Caco-2 (cell line): ENCODE results near the gene KPNA4. TPM values are rescaled to one million over a fixed set of nuclear protein-coding genes. Genes with fewer than 3 reads are reported as not detected.
"Not testable (repeated sequence)": the region's sequence is repeated elsewhere in the genome, so short reads cannot be mapped to it uniquely, and the experiment has no call there.

Source experiments
- BruUV-seq: library from RNA; stranded (reverse); fragments of 400-500 nt; replicated peaks from 2 replicates; lab custom pipeline; 2021; lab: Mats Ljungman, UMichigan
- CTCF ChIA-PET: fragments of 300-600 bp; sonication (Branson Sonifier 250); formaldehyde crosslinking; loops from one replicate; lab custom pipeline; 2022; ENCODE audit warnings: antibody characterized with exemption; lab: Charles Lee
- POLR2A ChIA-PET: fragments of 300-600 bp; sonication (Branson Sonifier 250); formaldehyde crosslinking; loops from one replicate; lab custom pipeline; 2022; ENCODE audit warnings: antibody characterized with exemption; lab: Charles Lee
- DNase-seq, 2 experiments: peaks; one replicate each; pipeline versions ENCODE4 v3.0.0 to v3.0.0-alpha.2; 2020 to 2022
- H3K27me3 ChIP-seq: replicated peaks from 2 replicates; pipeline ENCODE4 v1.6.0; 2011; ENCODE audit warnings: low read length; ENCODE audit not compliant: control insufficient read depth, insufficient read depth
- H3K36me3 ChIP-seq: 2 replicates; pipeline ENCODE4 v1.5.1; 2011; ENCODE audit warnings: low read length; ENCODE audit not compliant: control insufficient read depth, insufficient read depth
- H3K4me1 ChIP-seq: fragments of 250-450 bp; sonication (Bioruptor Pico); 2 replicates; pipeline ENCODE4 v1.5.1; 2020; ENCODE audit warnings: mild to moderate bottlenecking
- H3K4me3 ChIP-seq: 2 replicates; pipeline ENCODE4 v1.5.1; 2011; ENCODE audit warnings: low read depth, mild to moderate bottlenecking, control low read depth, low read length
- H3K9me3 ChIP-seq: fragments of 250-450 bp; sonication (Bioruptor Pico); 2 replicates; pipeline ENCODE4 v1.5.1; 2020; ENCODE audit warnings: mild to moderate bottlenecking, moderate library complexity
- H3K27ac Mint-ChIP-seq: one replicate; pipeline ENCODE4 v1.8.0; 2022; ENCODE audit warnings: mixed read lengths; ENCODE audit not compliant: unreplicated experiment
- H3K27me3 Mint-ChIP-seq: one replicate; pipeline ENCODE4 v1.8.0; 2022; ENCODE audit warnings: mixed read lengths; ENCODE audit not compliant: insufficient read depth, unreplicated experiment
- H3K36me3 Mint-ChIP-seq: one replicate; pipeline ENCODE4 v1.8.0; 2022; ENCODE audit warnings: mild to moderate bottlenecking, mixed read lengths; ENCODE audit not compliant: insufficient read depth, unreplicated experiment
- H3K4me1 Mint-ChIP-seq: one replicate; pipeline ENCODE4 v1.8.0; 2022; ENCODE audit warnings: low read depth, mixed read lengths; ENCODE audit not compliant: unreplicated experiment
- H3K4me3 Mint-ChIP-seq: one replicate; pipeline ENCODE4 v1.8.0; 2022; ENCODE audit warnings: mild to moderate bottlenecking, moderate library complexity, mixed read lengths; ENCODE audit not compliant: unreplicated experiment
- H3K9me3 Mint-ChIP-seq: one replicate; pipeline ENCODE4 v1.8.0; 2022; ENCODE audit warnings: mixed read lengths; ENCODE audit not compliant: unreplicated experiment
- intact Hi-C: fragments of 100-400 bp; cut with micrococcal nuclease; formaldehyde crosslinking; loops from one replicate; pipeline ENCODE4 v1.10.0; 2022; ENCODE audit not compliant: unreplicated experiment
- total RNA-seq: library from RNA; stranded (reverse); gene quantifications from 2 replicates; pipeline ENCODE4 v1.2.3, GENCODE V29; 2022
- TF ChIP-seq, protein P1 (sequence below), 2 experiments: fragments of 200-600 bp in 1 of 2; IDR thresholded peaks; 1 replicate in 1 of 2; 2 replicates in 1 of 2; pipeline versions ENCODE4 v1.5.1 to v1.8.0; 2011 to 2022; ENCODE audit warnings: antibody characterized with exemption in 1 of 2, control low read depth in 1 of 2, inconsistent platforms in 1 of 2, low read depth in 1 of 2, low read length in 1 of 2, mild to moderate bottlenecking in 1 of 2, moderate library complexity in 1 of 2; ENCODE audit not compliant: insufficient read depth in 1 of 2, severe bottlenecking in 1 of 2, unreplicated experiment in 1 of 2

Gene KPNA4
- total RNA-seq, 1 experiment from 2014 or later, result 60.5 TPM

DNA sequence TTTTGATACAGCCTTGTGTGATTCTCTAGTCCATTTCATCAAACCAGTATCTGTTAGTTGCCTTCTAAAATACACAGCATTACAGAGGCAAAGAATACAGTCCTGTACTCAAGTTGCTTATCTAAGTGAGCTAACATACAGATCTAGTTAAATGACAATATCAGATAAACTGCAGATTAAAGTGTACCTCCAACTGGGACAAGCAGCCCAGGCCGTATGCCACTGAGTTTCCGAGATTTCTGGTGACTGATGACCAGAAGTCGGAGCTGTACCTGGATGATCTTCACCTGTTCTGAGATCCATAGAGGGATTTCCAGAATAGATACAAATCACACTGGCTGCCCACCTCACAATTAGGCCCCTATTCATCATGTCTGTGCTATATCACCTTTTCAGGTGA lies 109.5 kb downstream of the KPNA4 start:
- no peak overlapping the region for H3K27ac Mint-ChIP-seq
- no peaks in the 10 kb centered on the region for H3K9me3 ChIP-seq
- intact Hi-C loops, result no loop called here
- no peaks in the 10 kb centered on the region for H3K4me1 ChIP-seq
- H3K36me3 Mint-ChIP-seq, result no peaks in the 10 kb centered on the region
- peaks cover 11% of the 10 kb centered on the region for H3K27me3 Mint-ChIP-seq
- BruUV-seq, result no TSS peak
- no peaks in the 10 kb centered on the region for H3K36me3 ChIP-seq
- H3K9me3 Mint-ChIP-seq, result no peaks in the 10 kb centered on the region
- no peaks in the 10 kb centered on the region for H3K4me1 Mint-ChIP-seq
- CTCF ChIA-PET, result no interaction called here
- H3K4me3 Mint-ChIP-seq, result no peak overlapping the region
- POLR2A ChIA-PET, result no interaction called here
- H3K27me3 ChIP-seq, result no peaks in the 10 kb centered on the region
- no peak for DNase-seq
- H3K4me3 ChIP-seq, result no peak overlapping the region
- TF ChIP-seq, protein P1, sequence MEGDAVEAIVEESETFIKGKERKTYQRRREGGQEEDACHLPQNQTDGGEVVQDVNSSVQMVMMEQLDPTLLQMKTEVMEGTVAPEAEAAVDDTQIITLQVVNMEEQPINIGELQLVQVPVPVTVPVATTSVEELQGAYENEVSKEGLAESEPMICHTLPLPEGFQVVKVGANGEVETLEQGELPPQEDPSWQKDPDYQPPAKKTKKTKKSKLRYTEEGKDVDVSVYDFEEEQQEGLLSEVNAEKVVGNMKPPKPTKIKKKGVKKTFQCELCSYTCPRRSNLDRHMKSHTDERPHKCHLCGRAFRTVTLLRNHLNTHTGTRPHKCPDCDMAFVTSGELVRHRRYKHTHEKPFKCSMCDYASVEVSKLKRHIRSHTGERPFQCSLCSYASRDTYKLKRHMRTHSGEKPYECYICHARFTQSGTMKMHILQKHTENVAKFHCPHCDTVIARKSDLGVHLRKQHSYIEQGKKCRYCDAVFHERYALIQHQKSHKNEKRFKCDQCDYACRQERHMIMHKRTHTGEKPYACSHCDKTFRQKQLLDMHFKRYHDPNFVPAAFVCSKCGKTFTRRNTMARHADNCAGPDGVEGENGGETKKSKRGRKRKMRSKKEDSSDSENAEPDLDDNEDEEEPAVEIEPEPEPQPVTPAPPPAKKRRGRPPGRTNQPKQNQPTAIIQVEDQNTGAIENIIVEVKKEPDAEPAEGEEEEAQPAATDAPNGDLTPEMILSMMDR (IDR thresholded peaks at IDR 0.05; ENCODE audit: insufficient read depth in 1 of 2, low read depth in 1 of 2, low read length in 1 of 2, severe bottlenecking in 1 of 2, unreplicated experiment in 1 of 2), result no peak

DNA sequence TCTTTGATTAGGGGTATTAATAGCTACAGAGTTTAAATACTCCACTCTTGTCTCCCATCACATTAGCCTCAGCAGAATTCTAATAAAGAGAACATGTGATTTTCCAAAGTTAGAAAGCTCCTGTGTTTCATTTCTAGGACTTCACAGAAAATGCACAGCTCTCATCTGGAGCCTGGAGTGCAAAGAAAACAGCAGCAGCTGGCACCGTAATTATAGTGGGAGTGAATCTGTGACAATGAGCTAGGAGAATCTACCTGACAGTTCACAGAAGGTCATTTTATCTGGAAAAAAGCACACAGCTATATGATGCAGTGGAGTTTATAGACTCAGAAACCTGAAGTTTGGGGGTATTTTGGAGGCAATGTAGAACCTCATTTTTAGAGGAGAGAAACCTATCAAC lies 110.4 kb downstream of the KPNA4 start:
- Mint-ChIP-seq H3K27me3 (peaks cover 11% of the 10 kb centered on the region), H3K9me3 (no peaks in the 10 kb centered on the region), H3K36me3 (no peaks in the 10 kb centered on the region), H3K4me1 (no peaks in the 10 kb centered on the region), H3K27ac (no peak overlapping the region), H3K4me3 (no peak overlapping the region)
- intact Hi-C loops, result no loop called here
- TF ChIP-seq, protein P1 (IDR thresholded peaks at IDR 0.05; ENCODE audit: insufficient read depth in 1 of 2, low read depth in 1 of 2, low read length in 1 of 2, severe bottlenecking in 1 of 2, unreplicated experiment in 1 of 2), result no peak
- no TSS peak for BruUV-seq
- Histone ChIP-seq H3K4me1 (no peaks in the 10 kb centered on the region), H3K36me3 (no peaks in the 10 kb centered on the region), H3K9me3 (no peaks in the 10 kb centered on the region), H3K27me3 (no peaks in the 10 kb centered on the region), H3K4me3 (no peak overlapping the region)
- POLR2A ChIA-PET, result no interaction called here
- DNase-seq, result no peak
- CTCF ChIA-PET, result interaction anchor here (0.7 kb wide), 1 partner anchor 383 kb away, joined by 3 read pairs; no protein-coding TSS in a partner anchor

DNA sequence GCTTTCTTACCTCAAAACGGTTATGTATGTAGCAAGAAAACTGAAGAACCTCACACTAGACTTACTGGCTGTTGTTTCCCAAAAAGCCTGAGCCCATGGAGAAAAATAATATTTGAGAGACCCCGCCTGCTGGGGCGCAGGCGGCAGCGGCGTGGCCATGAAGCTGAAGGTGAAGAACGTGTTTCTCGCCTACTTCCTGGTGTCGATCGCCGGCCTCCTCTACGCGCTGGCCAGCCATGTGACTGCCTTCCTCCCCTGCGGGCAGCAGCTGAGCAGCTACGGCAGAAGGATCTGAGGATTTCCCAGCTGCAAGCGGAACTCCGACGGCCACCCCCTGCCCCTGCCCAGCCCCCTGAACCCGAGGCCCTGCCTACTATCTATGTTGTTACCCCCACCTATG lies 113.1 kb downstream of the KPNA4 start:
- H3K9me3 ChIP-seq, BruUV-seq, H3K36me3 ChIP-seq, H3K4me3 Mint-ChIP-seq, H3K9me3 Mint-ChIP-seq, H3K27ac Mint-ChIP-seq, DNase-seq, H3K4me1 Mint-ChIP-seq, H3K27me3 Mint-ChIP-seq, H3K4me1 ChIP-seq, H3K27me3 ChIP-seq, POLR2A ChIA-PET, H3K4me3 ChIP-seq, intact Hi-C loops, H3K36me3 Mint-ChIP-seq, CTCF ChIA-PET: not testable (repeated sequence)

DNA sequence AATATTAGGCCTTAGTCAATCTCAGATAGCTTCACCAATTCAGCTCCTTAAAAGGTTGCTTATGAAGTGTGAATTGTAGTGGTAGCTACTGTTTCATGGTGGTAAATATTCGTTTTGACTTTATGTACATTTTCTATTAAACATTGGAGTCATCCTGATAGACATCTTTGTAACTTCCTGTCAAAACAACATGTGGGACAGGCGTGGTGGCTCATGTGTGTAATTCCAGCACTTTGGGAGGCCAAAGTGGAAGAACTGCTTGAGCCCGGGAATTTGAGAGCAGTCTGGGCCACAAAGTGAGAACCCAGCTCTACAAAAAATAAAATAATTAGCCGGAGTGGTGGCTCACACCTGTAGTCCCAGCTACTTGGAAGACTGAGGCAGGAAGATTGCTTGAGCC lies 113.8 kb downstream of the KPNA4 start:
- Mint-ChIP-seq H3K36me3 (peaks cover 9% of the 10 kb centered on the region), H3K9me3 (no peaks in the 10 kb centered on the region), H3K27ac (no peak overlapping the region), H3K27me3 (peaks cover under 1% of the 10 kb centered on the region), H3K4me3 (no peak overlapping the region), H3K4me1 (no peaks in the 10 kb centered on the region)
- Histone ChIP-seq H3K4me3 (no peak overlapping the region), H3K9me3 (no peaks in the 10 kb centered on the region), H3K4me1 (0 out of 2 replicates have a peak, but pooled peaks cover 5% of the 10 kb centered on the region), H3K27me3 (no peaks in the 10 kb centered on the region), H3K36me3 (no peaks in the 10 kb centered on the region)
- TF ChIP-seq, protein P1 (IDR thresholded peaks at IDR 0.05; ENCODE audit: insufficient read depth in 1 of 2, low read depth in 1 of 2, low read length in 1 of 2, severe bottlenecking in 1 of 2, unreplicated experiment in 1 of 2), result no peak
- DNase-seq, result no peak
- ChIA-PET POLR2A (no interaction called here), CTCF (no interaction called here)
- no TSS peak for BruUV-seq
- intact Hi-C loops, result no loop called here
